Stimulated activated CD4-positive, alpha-beta T cell treated with anti-CD3 and anti-CD28 coated beads, TNF-alpha, amount 100 ng/mL, for 4 hours (primary cell): ENCODE data around the gene CIT.
"Not testable (repeated sequence)": the region's sequence is repeated elsewhere in the genome, so short reads cannot be mapped to it uniquely, and the experiment has no call there.

Source experiments
- DNase-seq, 3 experiments: peaks; one replicate each; pipeline ENCODE4 v3.0.0-alpha.2; 2020; ENCODE audit warnings: low read depth in 3 of 3

CIT gene

GRCh38 chr12:119740830-119741229, 136.3 kb downstream of the CIT start:
- no peak for DNase-seq

- DNase-seq, result no peak
Observed at GRCh38 chr12:119735079-119735478, 142.0 kb downstream of the CIT start.

- DNase-seq, result no peak
Observed at GRCh38 chr12:119730381-119730780, 146.7 kb downstream of the CIT start.

- DNase-seq, result no peak
Observed at GRCh38 chr12:119729871-119730270, 147.2 kb downstream of the CIT start.

GRCh38 chr12:119728444-119728745, 148.7 kb downstream of the CIT start:
- no peak for DNase-seq

- no peak for DNase-seq
Observed at GRCh38 chr12:119727600-119728443, 149.3 kb downstream of the CIT start.

GRCh38 chr12:119725523-119725922, 151.6 kb downstream of the CIT start:
- DNase-seq, result no peak

- DNase-seq, result no peak
Observed at GRCh38 chr12:119721306-119721705, 155.8 kb downstream of the CIT start.

- no peak for DNase-seq
Observed at GRCh38 chr12:119720349-119720748, 156.8 kb downstream of the CIT start.

- DNase-seq, result no peak
Observed at GRCh38 chr12:119718141-119718540, 159.0 kb downstream of the CIT start.

- DNase-seq, result no peak
Observed at GRCh38 chr12:119715268-119715620, 161.9 kb downstream of the CIT start.

- DNase-seq, result no peak
Observed at GRCh38 chr12:119714614-119715267, 162.4 kb downstream of the CIT start.

GRCh38 chr12:119713551-119714031, 163.5 kb downstream of the CIT start:
- DNase-seq, result no peak

GRCh38 chr12:119712721-119713120, 164.4 kb downstream of the CIT start:
- DNase-seq, result no peak

GRCh38 chr12:119711693-119712092, 165.4 kb downstream of the CIT start:
- DNase-seq, result no peak

GRCh38 chr12:119710965-119711551, 166.1 kb downstream of the CIT start:
- DNase-seq, result no peak

- no peak for DNase-seq
Observed at GRCh38 chr12:119710374-119710964, 166.7 kb downstream of the CIT start.

GRCh38 chr12:119706427-119706826, 170.7 kb downstream of the CIT start:
- DNase-seq, result not testable (repeated sequence)

- DNase-seq, result no peak
Observed at GRCh38 chr12:119705182-119705581, 171.9 kb downstream of the CIT start.

- DNase-seq, result no peak
Observed at GRCh38 chr12:119704065-119704747, 172.9 kb downstream of the CIT start.

- no peak for DNase-seq
Observed at GRCh38 chr12:119700078-119700477, 177.0 kb downstream of the CIT start.

- no peak for DNase-seq
Observed at GRCh38 chr12:119699199-119699760, 177.8 kb downstream of the CIT start.
